ENCODE results near the gene FNDC1.

Gene FNDC1

GRCh38 chr6:159309723-159310122, 140.5 kb downstream of the FNDC1 start:
- no peak for DNase-seq (ENCODE audit: low spot score)

GRCh38 chr6:159311618-159312017, 142.4 kb downstream of the FNDC1 start:
- DNase-seq (ENCODE audit: low spot score): no peak

GRCh38 chr6:159312206-159312605, 143.0 kb downstream of the FNDC1 start:
- DNase-seq (ENCODE audit: low spot score): no peak

- no peak for DNase-seq (ENCODE audit: low spot score)
These were observed 143.8 kb downstream of the FNDC1 start for GRCh38 chr6:159313018-159313417.

- no peak for DNase-seq (ENCODE audit: low spot score)
These were observed 146.4 kb downstream of the FNDC1 start for GRCh38 chr6:159315562-159315961.

- DNase-seq (ENCODE audit: low spot score): no peak
These were observed 148.2 kb downstream of the FNDC1 start for GRCh38 chr6:159317430-159317829.

GRCh38 chr6:159321267-159321666, 152.1 kb downstream of the FNDC1 start:
- no peak for DNase-seq (ENCODE audit: low spot score)
